ENCODE results near the gene FRMD4A.
"Not testable (repeated sequence)": the region's sequence is repeated elsewhere in the genome, so short reads cannot be mapped to it uniquely, and the experiment has no call there.

Gene FRMD4A

GRCh38 chr10:13924040-13924725, 406.5 kb downstream of the FRMD4A start:
- in situ Hi-C loops (cut with MboI; ENCODE audit: low sequenced_read_pairs), result no loop called here

GRCh38 chr10:13922586-13922985, 408.1 kb downstream of the FRMD4A start:
- in situ Hi-C loops (cut with MboI; ENCODE audit: low sequenced_read_pairs), result no loop called here

GRCh38 chr10:13921941-13922340, 408.8 kb downstream of the FRMD4A start:
- in situ Hi-C loops (cut with MboI; ENCODE audit: low sequenced_read_pairs), result no loop called here

- in situ Hi-C loops (cut with MboI; ENCODE audit: low sequenced_read_pairs), result not testable (repeated sequence)
These were observed 409.6 kb downstream of the FRMD4A start for GRCh38 chr10:13921131-13921530.

GRCh38 chr10:13920465-13920864, 410.3 kb downstream of the FRMD4A start:
- in situ Hi-C loops (cut with MboI; ENCODE audit: low sequenced_read_pairs), result no loop called here

- in situ Hi-C loops (cut with MboI; ENCODE audit: low sequenced_read_pairs), result no loop called here
These were observed 410.7 kb downstream of the FRMD4A start for GRCh38 chr10:13920031-13920430.

GRCh38 chr10:13917791-13918190, 412.9 kb downstream of the FRMD4A start:
- in situ Hi-C loops (cut with MboI; ENCODE audit: low sequenced_read_pairs), result no loop called here

- in situ Hi-C loops (cut with MboI; ENCODE audit: low sequenced_read_pairs), result no loop called here
These were observed 414.3 kb downstream of the FRMD4A start for GRCh38 chr10:13916384-13916947.

- in situ Hi-C loops (cut with MboI; ENCODE audit: low sequenced_read_pairs), result no loop called here
These were observed 415.0 kb downstream of the FRMD4A start for GRCh38 chr10:13915710-13916109.

- in situ Hi-C loops (cut with MboI; ENCODE audit: low sequenced_read_pairs), result no loop called here
These were observed 416.8 kb downstream of the FRMD4A start for GRCh38 chr10:13913897-13914296.

GRCh38 chr10:13911821-13912520, 418.8 kb downstream of the FRMD4A start:
- in situ Hi-C loops (cut with MboI; ENCODE audit: low sequenced_read_pairs), result no loop called here

GRCh38 chr10:13909516-13910258, 421.0 kb downstream of the FRMD4A start:
- in situ Hi-C loops (cut with MboI; ENCODE audit: low sequenced_read_pairs), result no loop called here

- in situ Hi-C loops (cut with MboI; ENCODE audit: low sequenced_read_pairs), result no loop called here
These were observed 422.2 kb downstream of the FRMD4A start for GRCh38 chr10:13908475-13908874.

GRCh38 chr10:13907570-13907969, 423.2 kb downstream of the FRMD4A start:
- in situ Hi-C loops (cut with MboI; ENCODE audit: low sequenced_read_pairs), result no loop called here

- in situ Hi-C loops (cut with MboI; ENCODE audit: low sequenced_read_pairs), result no loop called here
These were observed 425.4 kb downstream of the FRMD4A start for GRCh38 chr10:13905281-13905680.

- in situ Hi-C loops (cut with MboI; ENCODE audit: low sequenced_read_pairs), result no loop called here
These were observed 426.7 kb downstream of the FRMD4A start for GRCh38 chr10:13904064-13904463.

- in situ Hi-C loops (cut with MboI; ENCODE audit: low sequenced_read_pairs), result no loop called here
These were observed 427.7 kb downstream of the FRMD4A start for GRCh38 chr10:13902868-13903587.

GRCh38 chr10:13899941-13900340, 430.8 kb downstream of the FRMD4A start:
- in situ Hi-C loops (cut with MboI; ENCODE audit: low sequenced_read_pairs), result no loop called here

GRCh38 chr10:13896146-13896545, 434.6 kb downstream of the FRMD4A start:
- in situ Hi-C loops (cut with MboI; ENCODE audit: low sequenced_read_pairs), result not testable (repeated sequence)

GRCh38 chr10:13894412-13895093, 436.2 kb downstream of the FRMD4A start:
- in situ Hi-C loops (cut with MboI; ENCODE audit: low sequenced_read_pairs), result no loop called here

Data from hTERT RPE-1 (cell line).